NCI-H146 (cell line): ENCODE data around the gene PAK6.

Source experiments
- DNase-seq: peaks from one replicate; lab custom pipeline; 2025; lab: John Stamatoyannopoulos, UW

PAK6 gene

GRCh38 chr15:40238532-40239403 lies at the start of gene PAK6:
Gene PAK6 (plus strand): TSS chr15:40239063. CDS start chr15:40264786, 25,723 bp downstream.
- peak; percentile 70 for DNase-seq

GRCh38 chr15:40190591-40190990 lies 48.3 kb upstream of the PAK6 start:
- no peak for DNase-seq

- DNase-seq = no peak
These were observed 45.9 kb upstream of the PAK6 start for GRCh38 chr15:40192942-40193341.

GRCh38 chr15:40197434-40197833 lies 41.4 kb upstream of the PAK6 start:
- DNase-seq = no peak

GRCh38 chr15:40198355-40199085 lies 40.3 kb upstream of the PAK6 start:
- no peak for DNase-seq

GRCh38 chr15:40204100-40204499 lies 34.8 kb upstream of the PAK6 start:
- DNase-seq = no peak

GRCh38 chr15:40217166-40217824 lies 21.6 kb upstream of the PAK6 start:
- peak; percentile 49 for DNase-seq

GRCh38 chr15:40219801-40220200 lies 19.1 kb upstream of the PAK6 start:
- DNase-seq = no peak

- no peak for DNase-seq
These were observed 16.7 kb upstream of the PAK6 start for GRCh38 chr15:40222131-40222530.

GRCh38 chr15:40226736-40227135 lies 12.1 kb upstream of the PAK6 start:
- DNase-seq = no peak

GRCh38 chr15:40229316-40229715 lies 9.5 kb upstream of the PAK6 start:
- DNase-seq = no peak

- DNase-seq = no peak
These were observed 8.9 kb upstream of the PAK6 start for GRCh38 chr15:40229956-40230355.

- no peak for DNase-seq
These were observed 6.2 kb upstream of the PAK6 start for GRCh38 chr15:40232625-40233070.

- no peak for DNase-seq
These were observed 4.9 kb upstream of the PAK6 start for GRCh38 chr15:40233727-40234577.

GRCh38 chr15:40234783-40235182 lies 4.1 kb upstream of the PAK6 start:
- no peak for DNase-seq

GRCh38 chr15:40235201-40235885 lies 3.5 kb upstream of the PAK6 start:
- no peak for DNase-seq

- no peak for DNase-seq
These were observed 485 bp downstream of the PAK6 start for GRCh38 chr15:40239404-40239692.

GRCh38 chr15:40239693-40240618 lies 1.1 kb downstream of the PAK6 start:
- DNase-seq = no peak

- DNase-seq = no peak
These were observed 1.9 kb downstream of the PAK6 start for GRCh38 chr15:40240619-40241221.
